IMR-90 (cell line): ENCODE measurements around the gene UQCC5. TPM values are rescaled to one million over a fixed set of nuclear protein-coding genes. Genes with fewer than 3 reads are reported as not detected.

Experiments
- ATAC-seq: fragments of 200-7000 bp; cut with Tn5 transposase; 2 replicates; pipeline ENCODE4 v1.9.1; 2020; ENCODE audit warnings: low read depth, mild to moderate bottlenecking, moderate library complexity
- BruUV-seq: library from RNA; stranded (reverse); fragments of 400-500 nt; replicated peaks from 2 replicates; lab custom pipeline; 2021; lab: Mats Ljungman, UMichigan
- CTCF ChIA-PET: fragments of 300-600 bp; formaldehyde crosslinking; extraction: SDS; loops from one replicate; lab custom pipeline; 2021; ENCODE audit warnings: antibody characterized with exemption; lab: Yijun Ruan, JAX
- POLR2A ChIA-PET: fragments of 300-600 bp; sonication (Branson Sonifier 250); formaldehyde crosslinking; loops from one replicate; lab custom pipeline; 2022; ENCODE audit warnings: antibody characterized with exemption; ENCODE audit not compliant: unreplicated experiment; lab: Charles Lee
- DNase-seq: peaks from one replicate; pipeline ENCODE4 v3.0.0; 2013
- H2AFZ ChIP-seq: replicated peaks from 2 replicates; pipeline ENCODE3; 2013; ENCODE audit warnings: low read length, mild to moderate bottlenecking; ENCODE audit not compliant: poor library complexity
- H2AK5ac ChIP-seq: 2 replicates; pipeline ENCODE4 v1.6.1; 2013; ENCODE audit warnings: low read depth, low read length, inconsistent platforms
- H2AK9ac ChIP-seq: replicated peaks from 2 replicates; pipeline ENCODE3; 2013; ENCODE audit warnings: mild to moderate bottlenecking, low read depth, low read length, moderate library complexity; ENCODE audit not compliant: poor library complexity
- H2BK120ac ChIP-seq: 2 replicates; pipeline ENCODE4 v1.6.1; 2013; ENCODE audit warnings: low read depth, low read length, inconsistent platforms
- H2BK15ac ChIP-seq: 3 replicates; pipeline ENCODE4 v1.6.1; 2013; ENCODE audit warnings: low read depth, low read length, inconsistent platforms
- H2BK20ac ChIP-seq: 2 replicates; pipeline ENCODE4 v1.6.1; 2013; ENCODE audit warnings: low read depth, mild to moderate bottlenecking, inconsistent platforms, low read length, moderate library complexity
- H2BK5ac ChIP-seq: 2 replicates; pipeline ENCODE4 v1.6.1; 2013; ENCODE audit warnings: mild to moderate bottlenecking, low read depth, low read length, inconsistent platforms; ENCODE audit not compliant: poor library complexity, severe bottlenecking
- H3K14ac ChIP-seq: replicated peaks from 2 replicates; pipeline ENCODE4 v1.6.1; 2013; ENCODE audit warnings: low read depth, low read length, inconsistent platforms
- H3K18ac ChIP-seq: 2 replicates; pipeline ENCODE4 v1.6.1; 2013; ENCODE audit warnings: low read depth, low read length, control low read depth
- H3K23ac ChIP-seq: 2 replicates; pipeline ENCODE4 v1.6.1; 2013; ENCODE audit warnings: low read depth, low read length, inconsistent platforms
- H3K27ac ChIP-seq: 2 replicates; pipeline ENCODE4 v1.5.1; 2013; ENCODE audit warnings: mild to moderate bottlenecking, control low read depth, low read length; ENCODE audit not compliant: insufficient read depth
- H3K27me3 ChIP-seq: 2 replicates; pipeline ENCODE4 v1.6.1; 2013; ENCODE audit warnings: low read length; ENCODE audit not compliant: control insufficient read depth, insufficient read depth
- H3K36me3 ChIP-seq: 2 replicates; pipeline ENCODE4 v1.6.1; 2013; ENCODE audit warnings: low read length, mixed read lengths; ENCODE audit not compliant: control insufficient read depth, insufficient read depth
- H3K4ac ChIP-seq: 2 replicates; pipeline ENCODE4 v1.6.1; 2013; ENCODE audit warnings: low read depth, low read length, inconsistent platforms
- H3K4me1 ChIP-seq: 2 replicates; pipeline ENCODE4 v1.6.1; 2013; ENCODE audit warnings: low read length, mixed read lengths; ENCODE audit not compliant: control insufficient read depth, insufficient read depth
- H3K4me2 ChIP-seq: 2 replicates; pipeline ENCODE4 v1.6.1; 2013; ENCODE audit warnings: low read depth, mild to moderate bottlenecking, control low read depth, low read length, moderate library complexity
- H3K4me3 ChIP-seq: 2 replicates; pipeline ENCODE4 v1.5.1; 2013; ENCODE audit warnings: low read depth, mild to moderate bottlenecking, control low read depth, low read length, moderate library complexity; ENCODE audit not compliant: insufficient read depth
- H3K56ac ChIP-seq: 2 replicates; pipeline ENCODE4 v1.6.1; 2013; ENCODE audit warnings: low read length, inconsistent platforms; ENCODE audit not compliant: insufficient read depth; ENCODE audit errors: extremely low read depth
- H3K79me1 ChIP-seq, 2 experiments: 2 replicates each; pipeline ENCODE4 v1.6.1; 2013; ENCODE audit warnings: low read length in 2 of 2, inconsistent platforms in 1 of 2, low read depth in 1 of 2
- H3K9ac ChIP-seq: 2 replicates; pipeline ENCODE4 v1.6.1; 2013; ENCODE audit warnings: low read depth, low read length, control low read depth
- H3K9me1 ChIP-seq: 2 replicates; pipeline ENCODE4 v1.6.1; 2013; ENCODE audit warnings: low read length, inconsistent platforms; ENCODE audit not compliant: insufficient read depth
- H3K9me3 ChIP-seq: 2 replicates; pipeline ENCODE4 v1.6.1; 2013; ENCODE audit warnings: low read length; ENCODE audit not compliant: control insufficient read depth, insufficient read depth
- H4K20me1 ChIP-seq: 2 replicates; pipeline ENCODE4 v1.6.1; 2013; ENCODE audit warnings: low read length, inconsistent platforms; ENCODE audit not compliant: insufficient read depth
- H4K5ac ChIP-seq: 2 replicates; pipeline ENCODE4 v1.6.1; 2013; ENCODE audit warnings: mild to moderate bottlenecking, low read depth, low read length, control low read depth
- H4K8ac ChIP-seq, 2 experiments: 2 replicates each; pipeline ENCODE4 v1.6.1; 2013; ENCODE audit warnings: low read depth in 2 of 2, low read length in 2 of 2, control low read depth in 1 of 2, inconsistent platforms in 1 of 2
- H4K91ac ChIP-seq: 2 replicates; pipeline ENCODE4 v1.6.1; 2013; ENCODE audit warnings: low read depth, low read length, inconsistent platforms; ENCODE audit not compliant: insufficient read depth
- MXI1 ChIP-seq: IDR thresholded peaks from 2 replicates; pipeline ENCODE4 v1.6.1; 2012; ENCODE audit warnings: low read depth, mild to moderate bottlenecking, low read length, moderate library complexity, borderline replicate concordance
- WGBS, 2 experiments: methylation state at CpG; one replicate each; pipeline versions ENCODE4 v1.1.5 to v1.1.7; 2013; ENCODE audit warnings: missing lambda C conversion rate in 2 of 2; ENCODE audit not compliant: insufficient read length in 1 of 2; ENCODE audit errors: extremely low coverage in 2 of 2; 5-methylcytosine and 5-hydroxymethylcytosine counted together
- dilution Hi-C: fragments of 300-500 bp; cut with HindIII; formaldehyde crosslinking; loops from one replicate; pipeline ENCODE4 v1.14.3; 2018; ENCODE audit warnings: low sequenced_read_pairs; ENCODE audit not compliant: unreplicated experiment
- in situ Hi-C: fragments of 300-500 bp; cut with MboI; formaldehyde crosslinking; loops from 3 replicates; pipeline ENCODE4 v1.14.3; 2019; ENCODE audit warnings: low sequenced_read_pairs, inconsistent platforms, mixed read lengths
- intact Hi-C: fragments of 100-400 bp; cut with micrococcal nuclease; formaldehyde crosslinking; loops from 2 replicates; pipeline ENCODE4 v1.10.0; 2022
- polyA plus RNA-seq, 3 experiments: library from polyadenylated mRNA; depleted of rRNA; stranded (reverse); fragments of >200 nt; gene quantifications; 2 replicates each; pipeline ENCODE4 v1.2.3, GENCODE V29; 2012; ENCODE audit warnings: low replicate concordance in 1 of 3
- total RNA-seq: library from RNA; depleted of rRNA; stranded (reverse); fragments of >200 nt; gene quantifications from 2 replicates; pipeline ENCODE4 v1.2.3, GENCODE V29; 2012

UQCC5 gene
- total and polyA plus RNA-seq, 2 of the 4 experiments (the other 2 are of a cell fraction) = 1.1 to 16.9 TPM

- Histone ChIP-seq H3K18ac (no peak overlapping the region), H3K9me1 (peaks cover 7% of the 10 kb centered on the region; the same call in 1 of the 2 replicates), H3K4me1 (peaks cover 5% of the 10 kb centered on the region; the same call in 1 of the 2 replicates), H2BK120ac (no peak overlapping the region), H3K56ac (no peak overlapping the region), H2AK5ac (no peak overlapping the region), H3K36me3 (no peaks in the 10 kb centered on the region), H3K9me3 (no peaks in the 10 kb centered on the region), H4K8ac (no peak overlapping the region), H3K27me3 (no peaks in the 10 kb centered on the region; the same call in 1 of the 2 replicates), H4K20me1 (no peaks in the 10 kb centered on the region; the same call in 1 of the 2 replicates), H2AFZ (no peak overlapping the region), H3K23ac (no peak overlapping the region), H2BK5ac (no peak overlapping the region), H3K4me3 (no peak overlapping the region), H3K14ac (no peak overlapping the region), H3K27ac (no peak overlapping the region), H2BK15ac (no peak overlapping the region), H3K79me1 (no peaks in the 10 kb centered on the region), H3K9ac (no peak overlapping the region), H4K5ac (no peak overlapping the region), H3K4me2 (no peak overlapping the region), H4K91ac (no peak overlapping the region), H2BK20ac (no peak overlapping the region), H2AK9ac (no peak overlapping the region), H3K4ac (no peak overlapping the region)
- ATAC-seq = no peak
- in situ Hi-C loops (no loop called here), intact Hi-C loops (no loop called here), dilution Hi-C loops (no loop called here)
- no TSS peak for BruUV-seq
- CTCF ChIA-PET = no interaction called here
- POLR2A ChIA-PET = no interaction called here
- DNase-seq = no peak
- WGBS, 2 experiments = 80% methylated on average over 11 of the region's 11 CpGs; no CpG with 5 or more reads in 1 of the 2 experiments
- TF ChIP-seq MXI1 = no peak
These were observed 34.4 kb upstream of the UQCC5 start for GRCh38 chr3:52502001-52502400.
